Subcutaneous adipose tissue (tissue), 4 donors: Measurements from ENCODE around the gene EAPP. TPM values are rescaled to one million over a fixed set of nuclear protein-coding genes. Genes with fewer than 3 reads are reported as not detected.

Source experiments
- small RNA-seq: library from RNA; depleted of rRNA; stranded (forward); fragments of <200 nt; gene quantifications from one replicate; pipeline ENCODE3, GENCODE V24; 2016
- total RNA-seq, 4 donors: library from RNA; depleted of rRNA; stranded (reverse); fragments of >200 nt; gene quantifications; one replicate each; pipeline ENCODE4 v1.1.0, GENCODE V29; 2016
- TF ChIP-seq, protein P1 (sequence below): fragments of 450-650 bp; IDR thresholded peaks from one replicate; pipeline ENCODE4 v1.5.1; 2016; ENCODE audit warnings: low read depth, mild to moderate bottlenecking, control low read depth, antibody characterized with exemption, moderate library complexity

The EAPP gene
- total RNA-seq, 4 donors from 2014 or later, result 28.8 to 60.2 (median 41.4) TPM

- TF ChIP-seq, protein P1, sequence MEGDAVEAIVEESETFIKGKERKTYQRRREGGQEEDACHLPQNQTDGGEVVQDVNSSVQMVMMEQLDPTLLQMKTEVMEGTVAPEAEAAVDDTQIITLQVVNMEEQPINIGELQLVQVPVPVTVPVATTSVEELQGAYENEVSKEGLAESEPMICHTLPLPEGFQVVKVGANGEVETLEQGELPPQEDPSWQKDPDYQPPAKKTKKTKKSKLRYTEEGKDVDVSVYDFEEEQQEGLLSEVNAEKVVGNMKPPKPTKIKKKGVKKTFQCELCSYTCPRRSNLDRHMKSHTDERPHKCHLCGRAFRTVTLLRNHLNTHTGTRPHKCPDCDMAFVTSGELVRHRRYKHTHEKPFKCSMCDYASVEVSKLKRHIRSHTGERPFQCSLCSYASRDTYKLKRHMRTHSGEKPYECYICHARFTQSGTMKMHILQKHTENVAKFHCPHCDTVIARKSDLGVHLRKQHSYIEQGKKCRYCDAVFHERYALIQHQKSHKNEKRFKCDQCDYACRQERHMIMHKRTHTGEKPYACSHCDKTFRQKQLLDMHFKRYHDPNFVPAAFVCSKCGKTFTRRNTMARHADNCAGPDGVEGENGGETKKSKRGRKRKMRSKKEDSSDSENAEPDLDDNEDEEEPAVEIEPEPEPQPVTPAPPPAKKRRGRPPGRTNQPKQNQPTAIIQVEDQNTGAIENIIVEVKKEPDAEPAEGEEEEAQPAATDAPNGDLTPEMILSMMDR, result no peak
Measured at GRCh38 chr14:34478261-34478660, 61.2 kb downstream of the EAPP start.

DNA sequence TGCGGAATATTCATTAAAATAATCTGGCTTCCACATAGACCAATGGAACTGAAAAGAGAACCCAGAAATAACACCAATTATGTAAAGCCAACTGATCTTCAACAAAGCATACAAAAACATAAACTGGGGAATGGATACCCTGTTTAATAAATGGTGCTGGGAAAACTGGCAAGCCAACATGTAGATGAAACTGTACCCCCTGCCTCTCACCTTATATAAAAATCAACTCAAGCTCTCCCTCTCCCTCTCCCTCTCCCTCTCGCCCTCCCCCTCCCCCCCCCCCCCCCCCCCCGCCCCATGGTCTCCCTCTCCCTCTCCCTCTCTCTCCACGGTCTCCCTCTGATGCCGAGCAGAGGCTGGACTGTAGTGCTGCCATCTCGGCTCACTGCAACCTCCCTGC lies 64.3 kb downstream of the EAPP start:
- TF ChIP-seq, protein P1, result no peak

GRCh38 chr14:34474187-34474679 lies 65.3 kb downstream of the EAPP start:
- TF ChIP-seq, protein P1, result no peak

DNA sequence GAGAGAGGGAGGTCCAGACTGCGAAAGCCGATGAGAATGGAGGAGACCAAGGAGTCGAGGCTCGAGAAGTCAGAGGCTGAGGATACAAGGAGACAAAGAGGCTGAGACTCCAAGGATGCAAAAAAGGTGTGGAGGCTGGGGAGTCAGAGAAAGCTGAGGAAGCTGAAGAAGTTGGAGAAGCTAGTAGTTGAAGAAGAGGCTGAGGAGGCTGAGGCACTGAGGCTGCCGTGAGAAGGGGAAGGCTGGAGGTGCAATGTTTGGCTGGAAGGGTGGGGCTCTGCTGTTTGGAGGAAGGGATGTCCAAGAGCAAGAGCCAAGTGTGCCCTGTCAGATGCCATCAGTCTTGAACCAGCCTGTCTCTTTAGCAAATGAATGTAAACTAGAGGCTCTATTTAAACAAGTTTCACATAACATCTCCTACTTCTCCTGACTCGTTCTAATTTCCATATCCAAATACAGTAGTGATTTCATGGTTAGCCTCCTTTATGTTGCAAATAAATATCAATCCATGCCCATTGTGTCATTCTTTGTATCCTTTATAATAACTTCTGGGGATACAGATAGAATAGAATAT lies 66.7 kb downstream of the EAPP start:
- TF ChIP-seq, protein P1, result no peak

DNA sequence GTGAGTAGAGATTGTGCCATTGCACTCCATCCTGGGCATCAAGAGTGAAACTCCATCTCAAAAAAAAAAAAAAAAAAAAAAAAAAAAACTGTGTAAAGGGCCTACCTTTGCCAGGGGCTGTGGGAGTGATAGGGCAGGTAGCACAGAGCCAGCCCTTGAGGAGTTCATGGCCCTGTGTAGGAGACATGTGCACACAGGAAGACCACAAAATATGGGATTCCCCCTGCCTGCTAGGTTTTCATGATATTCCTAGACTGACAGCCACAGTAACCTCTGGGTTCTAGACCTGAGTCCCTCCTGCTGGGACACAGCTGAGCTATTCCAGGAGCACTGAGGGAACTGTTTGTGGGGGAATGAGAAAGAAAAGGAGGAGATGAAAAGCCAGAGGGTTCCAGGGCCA lies 69.2 kb downstream of the EAPP start:
- TF ChIP-seq, protein P1, result no peak

DNA sequence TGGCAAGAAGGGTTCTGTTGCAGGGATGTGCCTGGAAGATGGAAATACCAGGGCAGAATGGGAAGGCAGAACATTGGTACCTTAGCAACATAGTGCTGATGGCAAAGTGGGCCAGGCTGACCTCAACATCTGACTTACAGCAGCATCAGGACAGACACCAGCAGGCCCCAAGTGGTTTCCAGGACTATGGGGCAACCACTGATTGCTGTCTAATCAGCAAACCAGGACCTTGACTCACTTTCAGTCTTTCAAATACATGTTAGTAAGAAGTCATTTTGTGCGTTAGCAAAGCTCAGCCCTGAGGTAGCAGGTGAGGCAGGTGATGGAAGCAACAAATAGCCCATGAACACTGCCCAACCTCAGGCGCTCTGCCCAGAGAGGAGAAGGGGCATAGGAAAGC lies 72.8 kb downstream of the EAPP start:
- TF ChIP-seq, protein P1, result no peak

Small RNA genes lying within 50 kb of the gene (small RNA-seq; reads per million reads assigned to genes)
- gene RNU1-27P, result not detected
- not detected for gene RNU1-28P

Other genes with a start within 250 kb of the EAPP start
- 10 to 100 TPM; 11.5 to 32.1 (median 16.5) TPM for gene SPTSSA, start 77.5 kb downstream of the EAPP start, total RNA-seq
- gene SNX6, start 90.4 kb upstream of the EAPP start, total RNA-seq, result 100 to 1,000 TPM in 3 of 4 donors, 10 to 100 TPM in 1; 68.6 to 211 (median 156) TPM
- gene CFL2, start 174.9 kb upstream of the EAPP start, total RNA-seq, result 100 to 1,000 TPM in 1 of 4 donors, 10 to 100 TPM in 3; 42.3 to 116 (median 75.1) TPM